ENCODE results near the gene SPAG17. TPM values are rescaled to one million over a fixed set of nuclear protein-coding genes. Genes with fewer than 3 reads are reported as not detected.

Gene SPAG17
- total and polyA plus RNA-seq, 2 experiments from 2014 or later, result 1.0 to 1.1 TPM

DNA sequence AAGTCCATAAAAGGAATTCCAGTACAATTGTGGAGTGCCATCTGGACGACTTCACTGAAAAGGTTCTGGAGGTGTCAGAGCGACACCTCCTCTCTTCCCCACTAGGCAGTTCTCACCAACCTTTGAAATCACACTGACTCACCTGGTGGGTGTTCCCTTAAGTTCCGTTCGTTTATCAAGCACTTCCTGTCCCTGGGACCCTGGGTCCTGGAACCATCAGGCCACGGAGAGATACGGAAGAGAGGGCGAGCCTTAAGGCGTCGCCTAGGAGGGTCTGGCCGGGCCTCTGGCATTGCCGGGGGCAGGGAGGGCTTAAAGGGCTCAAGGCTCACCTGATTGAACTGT, 317 bp downstream of the SPAG17 start:
- H3K27me3 Mint-ChIP-seq (ENCODE audit: insufficient read depth, low read depth, poor library complexity), result no peaks in the 10 kb centered on the region
- Histone ChIP-seq H3K27me3 (ENCODE audit: insufficient read depth) (no peaks in the 10 kb centered on the region), H3K4me1 (ENCODE audit: insufficient read depth) (peaks cover 24% of the 10 kb centered on the region), H2AFZ (peak overlapping the region; percentile 80; the same call in 1 of the 2 replicates), H3K27ac (ENCODE audit: low read depth) (no peak overlapping the region), H3F3A (replicated peaks; ENCODE audit: low read depth) (no peaks in the 10 kb centered on the region), H3K9me2 (ENCODE audit: insufficient read depth) (no peaks in the 10 kb centered on the region; the same call in 1 of the 2 replicates), H3K4me3 (peak overlapping the region; percentile 65), H4K20me1 (replicated peaks; ENCODE audit: insufficient read depth) (no peaks in the 10 kb centered on the region), H3K4me2 (peak overlapping the region; percentile 76), H3K79me2 (replicated peaks; ENCODE audit: insufficient read depth) (no peaks in the 10 kb centered on the region), H3K36me3 (ENCODE audit: insufficient read depth) (no peaks in the 10 kb centered on the region)
- H3K36me3 Mint-ChIP-seq (ENCODE audit: low read depth), result peaks cover 9% of the 10 kb centered on the region; the same call in 2 of the 3 replicates
- no peak for TF ChIP-seq POLR2AphosphoS5 (IDR thresholded peaks at IDR 0.05; ENCODE audit: low read depth)
- TF ChIP-seq EZH2phosphoT487 (IDR thresholded peaks at IDR 0.05; ENCODE audit: unreplicated experiment), result no peak
- TF ChIP-seq CREB1 (CRISPR knock-in tag; IDR thresholded peaks at IDR 0.05; ENCODE audit: low read depth), result no peak
- no peak for TF ChIP-seq STAT1 (IDR thresholded peaks at IDR 0.05; ENCODE audit: unreplicated experiment)
- no peak for TF ChIP-seq NANOG (IDR thresholded peaks at IDR 0.05; ENCODE audit: borderline replicate concordance)
- no peak for TF ChIP-seq REST (IDR thresholded peaks at IDR 0.05; ENCODE audit: unreplicated experiment)
- TF ChIP-seq ZNF114 (CRISPR knock-in tag; IDR thresholded peaks at IDR 0.05), result no peak
- no peak for TF ChIP-seq ZNF462 (CRISPR knock-in tag; IDR thresholded peaks at IDR 0.05)
- no peak for TF ChIP-seq ZNF331 (CRISPR knock-in tag; IDR thresholded peaks at IDR 0.05; ENCODE audit: low read depth)
- TF ChIP-seq, protein P1, sequence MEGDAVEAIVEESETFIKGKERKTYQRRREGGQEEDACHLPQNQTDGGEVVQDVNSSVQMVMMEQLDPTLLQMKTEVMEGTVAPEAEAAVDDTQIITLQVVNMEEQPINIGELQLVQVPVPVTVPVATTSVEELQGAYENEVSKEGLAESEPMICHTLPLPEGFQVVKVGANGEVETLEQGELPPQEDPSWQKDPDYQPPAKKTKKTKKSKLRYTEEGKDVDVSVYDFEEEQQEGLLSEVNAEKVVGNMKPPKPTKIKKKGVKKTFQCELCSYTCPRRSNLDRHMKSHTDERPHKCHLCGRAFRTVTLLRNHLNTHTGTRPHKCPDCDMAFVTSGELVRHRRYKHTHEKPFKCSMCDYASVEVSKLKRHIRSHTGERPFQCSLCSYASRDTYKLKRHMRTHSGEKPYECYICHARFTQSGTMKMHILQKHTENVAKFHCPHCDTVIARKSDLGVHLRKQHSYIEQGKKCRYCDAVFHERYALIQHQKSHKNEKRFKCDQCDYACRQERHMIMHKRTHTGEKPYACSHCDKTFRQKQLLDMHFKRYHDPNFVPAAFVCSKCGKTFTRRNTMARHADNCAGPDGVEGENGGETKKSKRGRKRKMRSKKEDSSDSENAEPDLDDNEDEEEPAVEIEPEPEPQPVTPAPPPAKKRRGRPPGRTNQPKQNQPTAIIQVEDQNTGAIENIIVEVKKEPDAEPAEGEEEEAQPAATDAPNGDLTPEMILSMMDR (conservative IDR thresholded peaks at IDR 0.05; ENCODE audit: low read depth in 2 of 2), result no peak
- TF ChIP-seq JUNB (IDR thresholded peaks at IDR 0.05; ENCODE audit: unreplicated experiment), result no peak
- TF ChIP-seq EZH2 (IDR thresholded peaks at IDR 0.05; ENCODE audit: low read depth, unreplicated experiment), result no peak
- TF ChIP-seq ETS1 (IDR thresholded peaks at IDR 0.05), result no peak
- no peak overlapping the region; the same call in 1 of the 2 replicates for H3K27ac Mint-ChIP-seq
- DNase-seq (ENCODE audit: low spot score), result peak; percentile 66
- peaks cover 30% of the 10 kb centered on the region for H3K4me1 Mint-ChIP-seq
- peaks cover 4% of the 10 kb centered on the region; the same call in 2 of the 3 replicates for H3K9me3 Mint-ChIP-seq
- H3K4me3 Mint-ChIP-seq, result peak overlapping the region; percentile 82
- peak; percentile 82 for ATAC-seq
